Keratinocyte (primary cell): ENCODE results near the gene CAMKMT. TPM values are rescaled to one million over a fixed set of nuclear protein-coding genes. Genes with fewer than 3 reads are reported as not detected.

Experiments
- DNase-seq: peaks from one replicate; pipeline ENCODE4 v3.0.0-alpha.2; 2011; ENCODE audit warnings: low read depth, missing footprints, low spot score
- FAIRE-seq: peaks from 2 replicates; lab custom pipeline; 2011; peaks lifted over from hg19 to GRCh38; lab: Jason Lieb, UNC
- H2AFZ ChIP-seq: 2 replicates; pipeline ENCODE4 v1.6.0; 2012; ENCODE audit warnings: low read length, control low read depth, inconsistent platforms; ENCODE audit not compliant: control insufficient read depth
- H3K27ac ChIP-seq: 2 replicates; pipeline ENCODE4 v1.5.1; 2011; ENCODE audit warnings: low read length; ENCODE audit not compliant: control insufficient read depth, insufficient read depth
- H3K27me3 ChIP-seq: 3 replicates; pipeline ENCODE4 v1.6.0; 2011; ENCODE audit warnings: low read length; ENCODE audit not compliant: control insufficient read depth, insufficient read depth; ENCODE audit errors: extremely low read depth
- H3K36me3 ChIP-seq, 2 experiments: 2 replicates in 1 of 2; 3 replicates in 1 of 2; pipeline ENCODE4 v1.5.1; 2011; ENCODE audit warnings: low read length in 2 of 2, mild to moderate bottlenecking in 1 of 2; ENCODE audit not compliant: control insufficient read depth in 2 of 2, insufficient read depth in 2 of 2; ENCODE audit errors: extremely low read depth in 1 of 2
- H3K4me1 ChIP-seq: 3 replicates; pipeline ENCODE4 v1.5.1; 2011; ENCODE audit warnings: low read length; ENCODE audit not compliant: control insufficient read depth, insufficient read depth; ENCODE audit errors: extremely low read depth
- H3K4me2 ChIP-seq: 3 replicates; pipeline ENCODE4 v1.6.0; 2011; ENCODE audit warnings: low read depth, low read length; ENCODE audit not compliant: control insufficient read depth, insufficient read depth; ENCODE audit errors: extremely low read depth
- H3K4me3 ChIP-seq, 3 experiments: fragments of 200-600 bp in 1 of 3; sonication (generic) in 1 of 3; 2 replicates in 2 of 3; 3 replicates in 1 of 3; pipeline ENCODE4 v1.5.1; 2011 to 2016; ENCODE audit warnings: low read length in 3 of 3, mild to moderate bottlenecking in 3 of 3, control low read depth in 2 of 3, inconsistent platforms in 1 of 3, low read depth in 1 of 3, mixed read lengths in 1 of 3, mixed run types in 1 of 3, moderate library complexity in 1 of 3; ENCODE audit not compliant: control insufficient read depth in 2 of 3, insufficient read depth in 2 of 3; ENCODE audit errors: extremely low read depth in 1 of 3
- H3K79me2 ChIP-seq: 2 replicates; pipeline ENCODE4 v1.6.0; 2012; ENCODE audit warnings: low read length; ENCODE audit not compliant: control insufficient read depth, insufficient read depth
- H3K9ac ChIP-seq: 3 replicates; pipeline ENCODE4 v1.6.0; 2011; ENCODE audit warnings: low read length; ENCODE audit not compliant: control insufficient read depth, insufficient read depth; ENCODE audit errors: extremely low read depth
- H3K9me1 ChIP-seq: 3 replicates; pipeline ENCODE4 v1.6.0; 2011; ENCODE audit warnings: low read length; ENCODE audit not compliant: control insufficient read depth, insufficient read depth; ENCODE audit errors: extremely low read depth
- H3K9me3 ChIP-seq: 2 replicates; pipeline ENCODE4 v1.5.1; 2012; ENCODE audit warnings: low read depth, low read length; ENCODE audit not compliant: control insufficient read depth
- H4K20me1 ChIP-seq: 3 replicates; pipeline ENCODE4 v1.6.0; 2011; ENCODE audit warnings: low read length; ENCODE audit not compliant: control insufficient read depth, insufficient read depth; ENCODE audit errors: extremely low read depth
- EZH2 ChIP-seq: IDR thresholded peaks from one replicate; pipeline ENCODE4 v1.6.1; 2012; ENCODE audit warnings: inconsistent platforms, mild to moderate bottlenecking, low read length, moderate library complexity
- dilution Hi-C: fragments of 300-500 bp; cut with MboI; formaldehyde crosslinking; loops from one replicate; pipeline ENCODE4 v1.7.0; 2020; ENCODE audit warnings: low sequenced_read_pairs; ENCODE audit not compliant: extremely low pct_ligation_motif_present
- polyA plus RNA-seq, 5 experiments: library from polyadenylated mRNA; depleted of rRNA in 3 of 5; stranded (reverse) in 3 of 5; stranded (forward) in 1 of 5; unstranded in 1 of 5; fragments of >200 nt; gene quantifications; 1 replicate in 1 of 5; 2 replicates in 3 of 5; 3 replicates in 1 of 5; pipeline versions ENCODE4 v1.2.1 to v1.2.3, GENCODE V29; 2011 to 2012; ENCODE audit warnings: missing spikeins in 2 of 5, low read depth in 1 of 5, low replicate concordance in 1 of 5
- TF ChIP-seq, protein P1 (sequence below), 3 experiments: IDR thresholded peaks in 1 of 3; conservative IDR thresholded peaks in 1 of 3; optimal IDR thresholded peaks in 1 of 3; 2 replicates in 2 of 3; 3 replicates in 1 of 3; pipeline versions ENCODE3 to v1.5.1; 2011; ENCODE audit warnings: low read length in 3 of 3, mild to moderate bottlenecking in 3 of 3, moderate library complexity in 2 of 3, control low read depth in 1 of 3, inconsistent platforms in 1 of 3; ENCODE audit not compliant: insufficient read depth in 2 of 3; ENCODE audit errors: extremely low read depth in 1 of 3

The CAMKMT gene
- polyA plus RNA-seq, 1 donor (not counting 4 experiments of a cell fraction or from before 2014, with no cell fraction given) = 9.9 TPM

DNA sequence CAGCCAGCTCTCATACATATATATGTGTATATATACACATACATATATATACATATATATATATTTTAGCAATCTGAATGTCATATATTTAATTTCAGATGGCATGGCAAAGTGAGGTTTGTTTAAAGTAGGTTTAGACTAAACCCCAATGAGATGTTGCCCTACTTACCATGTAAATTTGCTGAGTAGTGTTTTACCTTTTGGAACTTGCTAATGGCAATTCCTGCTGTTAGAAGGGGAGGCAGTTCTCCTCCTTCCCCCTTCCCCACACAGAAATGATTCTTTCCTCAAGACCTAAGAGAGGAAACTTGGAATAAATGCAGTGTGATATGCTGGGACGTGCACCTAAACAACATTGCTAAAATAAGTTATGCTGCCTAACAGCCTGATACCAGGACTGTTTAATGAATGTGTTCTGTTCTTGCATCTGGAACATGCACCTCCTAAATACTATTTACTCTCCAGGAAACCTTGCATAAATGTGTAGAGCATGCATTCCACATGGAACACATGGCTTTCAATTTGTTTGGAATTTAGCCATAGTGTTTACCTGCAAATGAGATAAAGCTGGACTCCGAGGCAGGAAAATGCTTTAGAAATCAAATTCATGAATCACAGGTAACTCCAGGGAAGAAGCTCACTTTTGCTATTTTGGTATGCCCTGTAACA, 326.8 kb downstream of the CAMKMT start:
- no peak overlapping the region for H2AFZ ChIP-seq
- H3K27ac ChIP-seq = no peak overlapping the region
- H3K9ac ChIP-seq = no peak overlapping the region
- no peaks in the 10 kb centered on the region for H3K9me3 ChIP-seq
- no peak for TF ChIP-seq EZH2
- TF ChIP-seq, protein P1, sequence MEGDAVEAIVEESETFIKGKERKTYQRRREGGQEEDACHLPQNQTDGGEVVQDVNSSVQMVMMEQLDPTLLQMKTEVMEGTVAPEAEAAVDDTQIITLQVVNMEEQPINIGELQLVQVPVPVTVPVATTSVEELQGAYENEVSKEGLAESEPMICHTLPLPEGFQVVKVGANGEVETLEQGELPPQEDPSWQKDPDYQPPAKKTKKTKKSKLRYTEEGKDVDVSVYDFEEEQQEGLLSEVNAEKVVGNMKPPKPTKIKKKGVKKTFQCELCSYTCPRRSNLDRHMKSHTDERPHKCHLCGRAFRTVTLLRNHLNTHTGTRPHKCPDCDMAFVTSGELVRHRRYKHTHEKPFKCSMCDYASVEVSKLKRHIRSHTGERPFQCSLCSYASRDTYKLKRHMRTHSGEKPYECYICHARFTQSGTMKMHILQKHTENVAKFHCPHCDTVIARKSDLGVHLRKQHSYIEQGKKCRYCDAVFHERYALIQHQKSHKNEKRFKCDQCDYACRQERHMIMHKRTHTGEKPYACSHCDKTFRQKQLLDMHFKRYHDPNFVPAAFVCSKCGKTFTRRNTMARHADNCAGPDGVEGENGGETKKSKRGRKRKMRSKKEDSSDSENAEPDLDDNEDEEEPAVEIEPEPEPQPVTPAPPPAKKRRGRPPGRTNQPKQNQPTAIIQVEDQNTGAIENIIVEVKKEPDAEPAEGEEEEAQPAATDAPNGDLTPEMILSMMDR (optimal IDR thresholded peaks at IDR 0.05 in 1 of 3, IDR thresholded peaks at IDR 0.05 in 1 of 3, conservative IDR thresholded peaks at IDR 0.05 in 1 of 3; ENCODE audit: extremely low read depth in 1 of 3, insufficient read depth in 2 of 3, low read length in 3 of 3) = no peak
- no peak overlapping the region for H3K4me3 ChIP-seq
- H3K36me3 ChIP-seq = no peaks in the 10 kb centered on the region
- dilution Hi-C loops = no loop called here
- H3K4me1 ChIP-seq = peaks cover 3% of the 10 kb centered on the region
- no peaks in the 10 kb centered on the region for H3K27me3 ChIP-seq
- DNase-seq = no peak
- no peak overlapping the region for H3K4me2 ChIP-seq
- no peaks in the 10 kb centered on the region for H3K9me1 ChIP-seq
- H4K20me1 ChIP-seq = no peaks in the 10 kb centered on the region
- no peak for FAIRE-seq
- no peaks in the 10 kb centered on the region for H3K79me2 ChIP-seq

DNA sequence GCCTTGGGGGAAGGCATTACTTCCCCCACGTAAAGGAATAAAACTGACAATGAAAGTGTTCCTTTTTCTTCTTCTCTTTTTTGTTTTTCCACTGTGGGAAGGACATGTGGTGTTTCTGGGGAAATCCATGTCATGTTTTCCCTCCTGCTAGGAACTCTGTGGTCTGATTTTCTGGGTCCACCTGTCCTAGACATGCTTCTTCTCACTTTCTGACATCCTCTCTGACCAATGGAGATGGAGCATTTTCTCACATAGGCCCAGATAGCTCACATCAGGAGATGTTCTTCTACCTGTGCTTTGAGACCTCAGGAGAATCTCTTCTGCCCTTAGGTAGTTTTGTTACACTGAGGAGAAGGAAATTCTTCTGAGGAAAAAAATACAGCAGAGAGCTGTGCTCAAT, 327.8 kb downstream of the CAMKMT start:
- no peak for TF ChIP-seq EZH2
- TF ChIP-seq, protein P1 (optimal IDR thresholded peaks at IDR 0.05 in 1 of 3, IDR thresholded peaks at IDR 0.05 in 1 of 3, conservative IDR thresholded peaks at IDR 0.05 in 1 of 3; ENCODE audit: extremely low read depth in 1 of 3, insufficient read depth in 2 of 3, low read length in 3 of 3) = no peak
- Histone ChIP-seq H3K9me3 (no peaks in the 10 kb centered on the region), H3K79me2 (no peaks in the 10 kb centered on the region), H2AFZ (no peak overlapping the region), H3K4me1 (peaks cover 3% of the 10 kb centered on the region), H4K20me1 (no peaks in the 10 kb centered on the region), H3K27me3 (no peaks in the 10 kb centered on the region), H3K36me3 (no peaks in the 10 kb centered on the region), H3K9me1 (no peaks in the 10 kb centered on the region), H3K4me2 (no peak overlapping the region), H3K27ac (no peak overlapping the region), H3K4me3 (no peak overlapping the region), H3K9ac (no peak overlapping the region)
- FAIRE-seq (no peak), DNase-seq (no peak)
- dilution Hi-C loops = no loop called here
